HepG2 (cell line): ENCODE results near the gene PDCD10. TPM values are rescaled to one million over a fixed set of nuclear protein-coding genes. Genes with fewer than 3 reads are reported as not detected.

ENCODE experiments used
- ELF4 ChIP-seq: sonication (generic); formaldehyde crosslinking; IDR thresholded peaks from 2 replicates; pipeline ENCODE4 v1.5.0; 2020; ENCODE audit warnings: missing genetic modification reagents, mild to moderate bottlenecking, moderate library complexity, borderline replicate concordance
- EP300 ChIP-seq, 3 experiments: sonication (generic) in 1 of 3; formaldehyde crosslinking in 1 of 3; IDR thresholded peaks; 2 replicates each; pipeline versions ENCODE4 v1.5.1 to v1.6.1; 2011 to 2020; ENCODE audit warnings: low read depth in 2 of 3, low read length in 2 of 3, borderline replicate concordance in 1 of 3, improper control_type of control experiment in 1 of 3, mild to moderate bottlenecking in 1 of 3, missing genetic modification reagents in 1 of 3, moderate library complexity in 1 of 3
- KAT2B ChIP-seq: fragments of 150-350 bp; IDR thresholded peaks from 2 replicates; pipeline ENCODE4 v1.6.1; 2014; ENCODE audit warnings: low read depth, low read length, borderline replicate concordance
- KAT8 ChIP-seq: IDR thresholded peaks from 2 replicates; pipeline ENCODE4 v1.6.1; 2016; ENCODE audit warnings: missing genetic modification reagents, missing compliant biosample characterization
- MAFK ChIP-seq, 2 experiments: IDR thresholded peaks in 1 of 2; conservative IDR thresholded peaks in 1 of 2; 2 replicates each; pipeline ENCODE4 v1.6.1; 2011; ENCODE audit warnings: improper control_type of control experiment in 2 of 2, low read length in 2 of 2
- SOX13 ChIP-seq, 3 experiments: fragments of 450-650 bp in 1 of 3; sonication (generic) in 1 of 3; formaldehyde crosslinking in 1 of 3; IDR thresholded peaks in 2 of 3; conservative IDR thresholded peaks in 1 of 3; 2 replicates each; pipeline versions ENCODE4 v1.5.0 to v1.6.1; 2016 to 2020; ENCODE audit warnings: antibody characterized with exemption in 1 of 3, mild to moderate bottlenecking in 1 of 3, missing compliant biosample characterization in 1 of 3, missing genetic modification reagents in 1 of 3, moderate library complexity in 1 of 3
- TFAP4 ChIP-seq: sonication (generic); IDR thresholded peaks from 2 replicates; pipeline ENCODE4 v1.6.1; 2016; ENCODE audit warnings: low read depth, borderline replicate concordance
- TFE3 ChIP-seq: IDR thresholded peaks from 2 replicates; pipeline ENCODE4 v1.6.1; 2016
- USF2 ChIP-seq, 2 experiments: sonication (generic) in 1 of 2; formaldehyde crosslinking in 1 of 2; IDR thresholded peaks; 2 replicates each; pipeline versions ENCODE4 v1.5.1 to v1.6.1; 2011 to 2020; ENCODE audit warnings: borderline replicate concordance in 1 of 2, low read depth in 1 of 2, low read length in 1 of 2, mild to moderate bottlenecking in 1 of 2, missing genetic modification reagents in 1 of 2, moderate library complexity in 1 of 2
- ZNF547 ChIP-seq: sonication (generic); formaldehyde crosslinking; IDR thresholded peaks from 2 replicates; pipeline ENCODE4 v1.5.1; 2020; ENCODE audit warnings: mild to moderate bottlenecking, missing genetic modification reagents
- ZSCAN9 ChIP-seq: IDR thresholded peaks from 2 replicates; pipeline ENCODE4 v1.6.1; 2016; ENCODE audit warnings: borderline replicate concordance
- polyA plus RNA-seq, 8 experiments: library from polyadenylated mRNA; depleted of rRNA in 3 of 8; stranded (reverse) in 7 of 8; unstranded in 1 of 8; fragments of >200 nt; fragmentation: Illumina TruSeq in 4 of 8; extraction: Trizol in 4 of 8; gene quantifications; 2 replicates each; pipeline versions ENCODE4 v1.2.1 to v1.2.3, GENCODE V29; 2011 to 2016; ENCODE audit warnings: low read depth in 4 of 8, missing spikeins in 1 of 8, mixed read lengths in 1 of 8; ENCODE audit not compliant: insufficient read depth in 1 of 8
- total RNA-seq, 5 experiments: library from RNA; depleted of rRNA; stranded (reverse); fragments of >200 nt; fragmentation: Illumina TruSeq; extraction: Trizol; gene quantifications; 2 replicates each; pipeline ENCODE4 v1.2.3, GENCODE V29; 2016; ENCODE audit warnings: low read depth in 1 of 5

Gene PDCD10
- total and polyA plus RNA-seq, 2 of the 13 experiments (the other 11 are each of a cell fraction or from before 2014, with no cell fraction given), result 48.5 to 53.9 TPM

GRCh38 chr3:167739190-167739810, 4.6 kb upstream of the PDCD10 start (continued):
- TF ChIP-seq TFE3, result peak; percentile 27; the same call in 1 of the 2 replicates
- TF ChIP-seq ZNF547 (CRISPR knock-in tag), result no peak
- TF ChIP-seq ZSCAN9 (CRISPR knock-in tag), result no peak
- no peak for TF ChIP-seq KAT8 (CRISPR knock-in tag)
- TF ChIP-seq KAT2B, result no peak
- TF ChIP-seq USF2 (IDR thresholded peaks at IDR 0.05; ENCODE audit: low read depth, low read length), result peak; percentile 63; the same call in 1 of the 2 replicates
- no peak; the same call in 1 of the 2 replicates for TF ChIP-seq USF2 (CRISPR knock-in tag; IDR thresholded peaks at IDR 0.05; ENCODE audit: borderline replicate concordance)
- TF ChIP-seq EP300 (IDR thresholded peaks at IDR 0.05; ENCODE audit: low read depth in 2 of 2, low read length in 2 of 2), result peak in 1 of 2 experiments; percentile 17; a peak in 1 of 4 replicates
- TF ChIP-seq EP300 (CRISPR knock-in tag; IDR thresholded peaks at IDR 0.05; ENCODE audit: borderline replicate concordance), result no peak
- no peak for TF ChIP-seq SOX13 (IDR thresholded peaks at IDR 0.05)
- peak in 1 of 2 experiments; percentile 57; a peak in 1 of 4 replicates for TF ChIP-seq SOX13 (CRISPR knock-in tag; conservative IDR thresholded peaks at IDR 0.05 in 1 of 2, IDR thresholded peaks at IDR 0.05 in 1 of 2)
- no peak for TF ChIP-seq ELF4 (CRISPR knock-in tag)
- TF ChIP-seq MAFK (conservative IDR thresholded peaks at IDR 0.05 in 1 of 2, IDR thresholded peaks at IDR 0.05 in 1 of 2; ENCODE audit: low read length in 2 of 2), result peak; percentile 61 to 83
- 0 out of 2 replicates have a peak, but pooled peaks have one; percentile 8 for TF ChIP-seq TFAP4
